Endothelial cell (in vitro differentiated cells): ENCODE results near the gene ANKRD12. TPM values are rescaled to one million over a fixed set of nuclear protein-coding genes. Genes with fewer than 3 reads are reported as not detected.
"Not testable (repeated sequence)": the region's sequence is repeated elsewhere in the genome, so short reads cannot be mapped to it uniquely, and the experiment has no call there.

ENCODE experiments used
- DNase-seq: peaks from one replicate; pipeline ENCODE4 v3.0.0; 2021; ENCODE audit warnings: low spot score
- H3K27ac Mint-ChIP-seq: one replicate; pipeline ENCODE4 v1.8.0; 2021; ENCODE audit warnings: mixed read lengths, inconsistent platforms; ENCODE audit not compliant: unreplicated experiment
- H3K27me3 Mint-ChIP-seq: one replicate; pipeline ENCODE4 v1.8.0; 2021; ENCODE audit warnings: mild to moderate bottlenecking, moderate library complexity, mixed read lengths, inconsistent platforms; ENCODE audit not compliant: unreplicated experiment
- H3K36me3 Mint-ChIP-seq: one replicate; pipeline ENCODE4 v1.8.0; 2021; ENCODE audit warnings: mild to moderate bottlenecking, low read depth, mixed read lengths, inconsistent platforms; ENCODE audit not compliant: unreplicated experiment
- H3K4me1 Mint-ChIP-seq: one replicate; pipeline ENCODE4 v1.8.0; 2021; ENCODE audit warnings: mild to moderate bottlenecking, mixed read lengths, inconsistent platforms; ENCODE audit not compliant: unreplicated experiment
- H3K4me3 Mint-ChIP-seq: one replicate; pipeline ENCODE4 v1.8.0; 2021; ENCODE audit warnings: mild to moderate bottlenecking, mixed read lengths, inconsistent platforms; ENCODE audit not compliant: unreplicated experiment
- H3K9me3 Mint-ChIP-seq: one replicate; pipeline ENCODE4 v1.8.0; 2021; ENCODE audit warnings: mixed read lengths, inconsistent platforms; ENCODE audit not compliant: unreplicated experiment
- long read RNA-seq: library from polyadenylated mRNA; unstranded; transcript quantifications from one replicate; pipeline ENCODE4 v2.0.0, GENCODE V29; 2020; ENCODE audit not compliant: unreplicated experiment
- total RNA-seq: library from RNA; stranded (reverse); fragmentation: NEBNext Ultra II Directional; extraction: Animal tissue kit (Norgen Biotek cat#: 25700); gene quantifications from one replicate; pipeline ENCODE4 v1.2.1, GENCODE V29; 2021; ENCODE audit not compliant: unreplicated experiment
- TF ChIP-seq, protein P1 (sequence below): fragments of 200-600 bp; sonication (generic); IDR thresholded peaks from one replicate; pipeline ENCODE4 v1.5.0; 2021; ENCODE audit warnings: antibody characterized with exemption; ENCODE audit not compliant: unreplicated experiment

Gene ANKRD12
- total RNA-seq = 32.9 TPM
- long read RNA-seq, partial matches to known transcripts = 3 of 19 reads
- long read RNA-seq, other reads (novel, unspliced or antisense) = 16 of 19 reads

DNA sequence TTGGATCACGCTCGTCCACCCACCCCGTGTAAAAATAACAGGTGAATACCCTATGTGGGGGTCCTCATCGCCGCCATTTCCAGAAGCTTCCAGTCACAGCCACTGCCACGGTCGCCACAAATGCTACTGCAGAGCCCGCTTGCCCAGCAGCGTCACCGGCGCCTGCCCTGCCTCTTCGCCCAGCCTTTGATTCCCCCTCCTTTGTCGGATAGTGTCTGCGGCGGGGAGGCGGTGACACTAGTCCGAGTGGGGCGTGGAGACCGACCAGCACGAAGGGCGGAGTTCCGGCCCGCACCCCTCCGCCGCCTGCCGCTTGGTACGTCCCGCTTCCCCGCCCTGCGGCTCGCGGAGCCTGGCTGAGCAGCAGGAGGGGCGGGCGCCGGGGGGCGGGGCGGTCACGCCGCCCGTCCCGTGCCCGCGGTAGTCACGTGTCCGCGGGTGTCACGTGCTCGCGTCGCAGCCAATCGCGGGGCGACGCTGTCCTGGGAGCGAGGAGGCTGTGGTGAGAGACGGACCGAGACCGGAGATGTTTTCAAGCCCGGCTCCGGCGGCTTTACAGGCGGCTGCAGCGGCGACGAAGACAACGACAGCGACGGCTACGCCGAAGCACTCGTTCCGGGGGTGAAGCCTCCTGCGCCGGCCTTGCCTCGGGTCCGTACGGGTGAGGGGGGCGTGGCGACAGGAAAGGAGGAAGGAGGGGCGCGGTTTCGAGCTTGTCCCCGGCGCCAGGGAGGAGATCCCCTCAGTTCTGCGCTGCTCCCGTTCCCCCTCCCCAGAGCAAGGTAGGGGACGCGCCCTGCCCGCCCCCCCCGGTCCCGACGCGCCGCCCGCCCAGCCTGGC lies at the start of gene ANKRD12:
ANKRD12 (plus strand) TSS at position 467 of the 841 bp plus-strand sequence. CDS start 45,652 bp downstream, outside the sequence.
- Mint-ChIP-seq H3K4me3 (peak within 1 kb of the TSS; percentile 97), H3K9me3 (no peaks in the 10 kb centered on the region), H3K4me1 (peaks cover 12% of the 10 kb centered on the region), H3K27me3 (peaks cover 8% of the 10 kb centered on the region), H3K27ac (peak within 1 kb of the TSS; percentile 85), H3K36me3 (peaks cover 15% of the 10 kb centered on the region)
- DNase-seq = peak; percentile 97
- TF ChIP-seq, protein P1, sequence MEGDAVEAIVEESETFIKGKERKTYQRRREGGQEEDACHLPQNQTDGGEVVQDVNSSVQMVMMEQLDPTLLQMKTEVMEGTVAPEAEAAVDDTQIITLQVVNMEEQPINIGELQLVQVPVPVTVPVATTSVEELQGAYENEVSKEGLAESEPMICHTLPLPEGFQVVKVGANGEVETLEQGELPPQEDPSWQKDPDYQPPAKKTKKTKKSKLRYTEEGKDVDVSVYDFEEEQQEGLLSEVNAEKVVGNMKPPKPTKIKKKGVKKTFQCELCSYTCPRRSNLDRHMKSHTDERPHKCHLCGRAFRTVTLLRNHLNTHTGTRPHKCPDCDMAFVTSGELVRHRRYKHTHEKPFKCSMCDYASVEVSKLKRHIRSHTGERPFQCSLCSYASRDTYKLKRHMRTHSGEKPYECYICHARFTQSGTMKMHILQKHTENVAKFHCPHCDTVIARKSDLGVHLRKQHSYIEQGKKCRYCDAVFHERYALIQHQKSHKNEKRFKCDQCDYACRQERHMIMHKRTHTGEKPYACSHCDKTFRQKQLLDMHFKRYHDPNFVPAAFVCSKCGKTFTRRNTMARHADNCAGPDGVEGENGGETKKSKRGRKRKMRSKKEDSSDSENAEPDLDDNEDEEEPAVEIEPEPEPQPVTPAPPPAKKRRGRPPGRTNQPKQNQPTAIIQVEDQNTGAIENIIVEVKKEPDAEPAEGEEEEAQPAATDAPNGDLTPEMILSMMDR = no peak

DNA sequence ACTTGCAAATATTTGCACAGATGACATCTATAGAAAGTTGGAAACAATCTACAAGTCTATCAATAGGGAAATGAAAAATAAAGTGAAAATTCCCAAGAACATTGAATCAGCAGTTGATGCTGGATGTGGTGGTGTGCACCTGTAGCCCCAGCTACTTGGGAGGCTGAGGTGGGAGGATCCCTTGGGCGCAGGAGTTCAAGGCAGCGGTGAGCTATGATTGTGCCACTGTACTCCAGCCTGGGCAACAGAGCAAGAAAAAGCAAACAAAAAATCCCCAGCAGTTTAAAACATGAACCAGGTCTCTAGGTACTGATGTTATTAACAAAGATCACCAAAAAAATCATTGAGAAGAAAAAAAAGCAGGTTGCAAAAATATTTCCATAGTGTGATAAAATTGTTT lies 49.4 kb upstream of the ANKRD12 start:
- H3K4me1 Mint-ChIP-seq = no peaks in the 10 kb centered on the region
- no peak overlapping the region for H3K27ac Mint-ChIP-seq
- DNase-seq = no peak
- H3K27me3 Mint-ChIP-seq = no peaks in the 10 kb centered on the region
- TF ChIP-seq, protein P1 = no peak
- no peaks in the 10 kb centered on the region for H3K36me3 Mint-ChIP-seq
- H3K4me3 Mint-ChIP-seq = no peak overlapping the region
- H3K9me3 Mint-ChIP-seq = no peaks in the 10 kb centered on the region

DNA sequence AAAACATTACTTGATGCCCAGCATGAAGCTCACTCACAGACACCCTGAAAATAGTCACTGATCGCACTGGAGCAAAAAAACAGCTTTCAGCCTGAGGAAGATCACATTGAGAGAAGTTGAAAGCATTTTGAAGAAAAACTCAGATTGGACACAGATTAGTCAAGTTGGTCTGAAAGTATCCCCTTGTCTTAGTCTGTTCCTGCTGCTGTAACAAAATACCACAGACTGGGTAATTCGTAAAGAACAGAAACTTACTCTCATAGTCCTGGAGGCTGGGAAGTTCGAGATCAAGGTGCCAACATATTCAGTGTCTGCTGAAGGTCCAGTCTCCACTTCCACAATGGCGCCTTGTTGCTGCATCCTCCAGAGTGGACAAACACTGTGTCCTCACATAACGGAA lies 48.3 kb upstream of the ANKRD12 start:
- no peak for DNase-seq
- no peak overlapping the region for H3K4me3 Mint-ChIP-seq
- H3K4me1 Mint-ChIP-seq = no peaks in the 10 kb centered on the region
- no peak overlapping the region for H3K27ac Mint-ChIP-seq
- no peaks in the 10 kb centered on the region for H3K27me3 Mint-ChIP-seq
- H3K36me3 Mint-ChIP-seq = no peaks in the 10 kb centered on the region
- TF ChIP-seq, protein P1 = no peak
- H3K9me3 Mint-ChIP-seq = no peaks in the 10 kb centered on the region

DNA sequence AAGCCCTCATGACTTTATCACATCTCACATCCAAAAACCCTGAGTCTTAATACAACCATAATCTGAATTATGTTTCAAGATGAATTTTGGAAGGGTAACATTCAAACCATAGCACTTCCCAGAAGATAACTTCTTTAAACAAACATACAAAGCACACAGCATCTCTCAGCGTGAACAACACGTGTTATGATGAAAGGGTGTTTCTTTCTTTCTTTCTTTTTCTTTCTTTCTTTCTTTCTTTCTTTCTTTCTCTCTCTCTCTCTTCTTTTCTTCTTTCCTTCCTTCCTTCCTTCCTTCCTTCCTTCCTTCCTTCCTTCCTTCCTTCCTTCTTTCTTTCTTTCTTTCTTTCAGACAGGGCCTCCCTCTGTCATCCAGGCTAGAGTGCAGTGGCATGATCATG lies 47.9 kb upstream of the ANKRD12 start:
- H3K27me3 Mint-ChIP-seq, H3K36me3 Mint-ChIP-seq, H3K4me1 Mint-ChIP-seq, H3K4me3 Mint-ChIP-seq, H3K9me3 Mint-ChIP-seq, H3K27ac Mint-ChIP-seq, DNase-seq: not testable (repeated sequence)

DNA sequence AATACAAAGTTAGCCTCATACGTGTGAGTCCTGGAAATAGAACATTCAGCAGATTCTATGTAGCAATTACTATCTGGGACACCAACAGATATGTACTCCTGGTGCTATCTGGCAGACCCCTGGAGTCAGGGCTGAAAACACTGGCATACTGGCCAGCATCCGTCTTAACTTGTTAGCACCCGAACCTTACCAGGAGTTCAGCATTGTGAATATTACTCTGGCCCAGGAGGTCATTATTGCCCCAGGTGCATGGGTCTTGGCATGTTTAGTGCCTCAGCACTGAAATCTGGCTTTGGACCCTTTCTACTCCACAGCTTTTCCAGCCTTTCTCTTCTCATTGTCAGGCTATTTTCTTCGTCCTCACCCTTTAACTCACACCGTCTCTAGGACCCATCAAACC lies 46.0 kb upstream of the ANKRD12 start:
- Mint-ChIP-seq H3K27ac (no peak overlapping the region), H3K4me1 (peaks cover 7% of the 10 kb centered on the region), H3K4me3 (no peak overlapping the region), H3K27me3 (no peaks in the 10 kb centered on the region), H3K36me3 (no peaks in the 10 kb centered on the region), H3K9me3 (no peaks in the 10 kb centered on the region)
- TF ChIP-seq, protein P1 = no peak
- DNase-seq = no peak
